HL-60/S4 treated with phorbol 12-myristate 13-acetate at 8.2 ng/mL for 4 days and 3 days (cell line): Measurements from ENCODE around the gene CYP21A2.
"Not testable (repeated sequence)": the region's sequence is repeated elsewhere in the genome, so short reads cannot be mapped to it uniquely, and the experiment has no call there.

ENCODE experiments used
- in situ Hi-C: fragments of 300-500 bp; cut with MboI; formaldehyde crosslinking; loops from 2 replicates; pipeline ENCODE4 v1.15.0; 2022; ENCODE audit warnings: low sequenced_read_pairs

CYP21A2 gene

DNA sequence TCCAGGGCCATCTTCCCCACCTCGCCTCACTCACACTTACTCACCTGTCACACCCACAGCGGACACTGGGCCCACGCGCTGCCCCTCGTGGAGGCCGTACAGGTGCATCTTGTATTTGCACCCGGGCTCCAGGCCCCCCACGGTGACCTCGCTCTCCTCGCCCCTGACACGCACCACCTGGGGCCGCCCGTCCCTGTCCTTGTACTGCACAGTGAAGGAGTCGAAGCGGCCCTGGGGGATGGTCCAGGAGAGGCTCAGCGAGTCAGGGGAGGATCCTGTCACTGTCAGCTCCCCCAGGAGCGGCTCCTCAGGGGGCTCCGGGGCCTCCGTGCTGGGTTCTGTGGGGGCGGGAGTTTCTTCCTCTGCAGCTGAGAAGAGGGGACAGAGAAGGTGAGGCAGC lies 14.4 kb downstream of the CYP21A2 start:
- in situ Hi-C loops: not testable (repeated sequence)

DNA sequence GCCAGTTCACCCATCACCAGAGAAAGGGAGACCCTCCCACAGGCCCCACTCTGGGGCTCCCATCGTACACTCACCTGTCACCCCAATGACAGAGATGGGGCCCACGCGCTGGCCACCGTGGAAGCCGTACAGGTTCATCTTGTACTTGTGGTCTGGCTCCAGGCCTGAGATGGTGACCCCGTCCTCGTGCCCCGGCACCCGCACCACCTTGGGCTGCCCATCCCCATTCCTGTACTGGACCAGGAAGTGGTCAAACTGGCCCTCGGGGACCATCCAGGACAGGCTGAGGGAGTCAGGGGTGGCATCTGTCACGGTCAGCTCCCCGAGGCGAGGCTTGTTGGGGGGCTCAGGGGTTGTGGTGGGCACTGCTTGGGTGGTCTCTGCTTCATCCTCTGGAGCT lies 15.1 kb downstream of the CYP21A2 start:
- in situ Hi-C loops: not testable (repeated sequence)

DNA sequence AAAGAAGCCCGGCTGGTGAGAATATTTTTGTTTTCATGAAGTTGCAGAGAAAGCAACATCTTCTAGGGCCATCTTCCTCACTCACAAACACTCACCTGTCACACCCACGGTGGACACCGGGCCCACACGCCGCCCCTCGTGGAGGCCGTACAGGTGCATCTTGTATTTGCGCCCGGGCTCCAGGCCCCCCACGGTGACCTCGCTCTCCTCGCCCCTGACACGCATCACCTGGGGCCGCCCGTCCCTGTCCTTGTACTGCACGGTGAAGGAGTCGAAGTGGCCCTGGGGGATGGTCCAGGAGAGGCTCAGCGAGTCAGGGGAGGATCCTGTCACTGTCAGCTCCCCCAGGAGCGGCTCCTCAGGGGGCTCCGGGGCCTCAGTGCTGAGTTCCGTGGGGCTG lies 17.5 kb downstream of the CYP21A2 start:
- in situ Hi-C loops: not testable (repeated sequence)

DNA sequence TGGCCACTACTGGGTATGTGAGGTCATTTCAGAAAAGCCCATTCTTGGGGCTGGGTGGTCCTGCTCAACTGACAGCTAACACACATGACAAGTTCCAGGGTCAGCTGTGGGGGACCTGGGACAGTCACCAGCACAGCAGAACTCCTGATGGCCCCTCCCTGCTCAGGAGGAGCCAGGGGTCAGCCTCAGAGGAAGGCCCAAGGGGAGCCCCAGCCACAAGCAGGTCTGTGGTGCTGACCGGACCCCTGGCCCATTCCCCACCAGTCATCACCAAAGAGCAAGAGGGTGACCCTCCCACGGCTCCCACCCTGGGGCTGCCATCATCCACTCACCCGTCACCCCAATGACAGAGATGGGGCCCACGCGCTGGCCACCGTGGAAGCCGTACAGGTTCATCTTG lies 18.0 kb downstream of the CYP21A2 start:
- in situ Hi-C loops: no loop called here

DNA sequence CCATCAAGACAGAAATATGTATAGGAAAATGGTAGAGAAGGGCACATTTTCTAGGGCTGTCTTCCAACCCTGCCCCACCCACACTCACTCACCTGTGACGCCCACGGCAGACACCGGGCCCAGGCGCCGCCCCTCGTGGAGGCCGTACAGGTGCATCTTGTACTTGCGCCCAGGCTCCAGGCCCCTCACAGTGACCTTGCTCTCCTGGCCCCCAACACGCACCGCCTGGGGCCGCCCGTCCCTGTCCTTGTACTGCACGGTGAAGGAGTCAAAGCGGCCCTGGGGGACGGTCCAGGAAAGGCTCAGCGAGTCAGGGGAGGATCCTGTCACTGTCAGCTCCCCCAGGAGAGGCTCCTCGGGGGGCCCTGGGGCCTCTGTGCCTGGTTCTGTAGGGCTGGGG lies 19.8 kb downstream of the CYP21A2 start:
- in situ Hi-C loops: no loop called here

DNA sequence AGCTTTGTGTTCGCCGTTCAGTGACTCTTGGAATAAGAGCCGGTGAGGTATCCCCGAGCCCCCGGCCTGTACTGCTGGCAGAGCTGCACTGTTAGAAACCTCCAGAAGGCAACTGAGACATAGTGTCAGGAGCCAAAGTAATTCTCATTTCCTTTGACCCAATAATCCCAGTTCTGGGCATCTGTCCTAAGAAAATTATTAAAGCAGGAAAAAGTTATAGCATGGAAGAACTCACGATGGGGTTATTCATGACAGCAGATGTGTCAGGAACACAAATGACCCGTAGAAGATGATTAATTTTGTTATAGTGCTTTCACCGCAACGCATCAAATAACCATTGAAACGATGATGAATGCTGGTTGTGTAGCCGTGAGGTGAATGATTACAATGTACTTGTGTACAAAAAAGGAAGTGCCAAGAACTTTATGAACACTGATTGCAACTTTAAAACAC lies 20.3 kb downstream of the CYP21A2 start:
- in situ Hi-C loops: no loop called here

GRCh38 chr6:32060966-32061655 lies 22.9 kb downstream of the CYP21A2 start:
- in situ Hi-C loops: no loop called here

DNA sequence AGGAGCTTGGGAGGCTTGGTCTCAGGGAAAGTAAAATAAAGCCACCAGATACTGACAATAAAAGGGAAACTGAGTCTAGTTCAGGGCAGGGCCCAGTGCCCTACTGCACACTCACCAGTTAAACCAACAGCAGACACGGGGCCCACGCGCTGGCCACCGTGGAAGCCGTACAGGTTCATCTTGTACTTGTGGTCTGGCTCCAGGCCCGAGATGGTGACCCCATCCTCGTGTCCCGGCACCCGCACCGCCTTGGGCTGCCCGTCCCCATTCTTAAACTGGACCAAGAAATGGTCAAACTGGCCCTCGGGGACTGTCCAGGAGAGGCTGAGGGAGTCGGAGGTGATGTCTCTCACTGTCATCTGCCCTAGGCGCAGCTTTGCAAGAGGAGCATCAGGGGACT lies 26.5 kb downstream of the CYP21A2 start:
- in situ Hi-C loops: no loop called here

GRCh38 chr6:32067521-32067920 lies 29.3 kb downstream of the CYP21A2 start:
- in situ Hi-C loops: not testable (repeated sequence)

DNA sequence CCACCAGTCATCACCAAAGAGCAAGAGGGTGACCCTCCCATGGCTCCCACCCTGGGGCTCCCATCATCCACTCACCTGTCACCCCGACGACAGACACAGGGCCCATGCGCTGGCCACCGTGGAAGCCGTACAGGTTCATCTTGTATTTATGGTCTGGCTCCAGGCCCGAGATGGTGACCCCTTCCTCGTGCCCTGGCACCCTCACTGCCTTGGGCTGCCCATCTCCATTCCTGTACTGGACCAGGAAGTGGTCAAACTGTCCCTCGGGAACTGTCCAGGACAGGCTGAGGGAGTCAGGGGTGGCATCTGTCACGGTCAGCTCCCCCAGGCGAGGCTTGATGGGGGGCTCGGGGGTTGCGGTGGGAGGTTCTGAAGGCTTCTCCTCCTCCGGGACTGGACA lies 30.1 kb downstream of the CYP21A2 start:
- in situ Hi-C loops: not testable (repeated sequence)

DNA sequence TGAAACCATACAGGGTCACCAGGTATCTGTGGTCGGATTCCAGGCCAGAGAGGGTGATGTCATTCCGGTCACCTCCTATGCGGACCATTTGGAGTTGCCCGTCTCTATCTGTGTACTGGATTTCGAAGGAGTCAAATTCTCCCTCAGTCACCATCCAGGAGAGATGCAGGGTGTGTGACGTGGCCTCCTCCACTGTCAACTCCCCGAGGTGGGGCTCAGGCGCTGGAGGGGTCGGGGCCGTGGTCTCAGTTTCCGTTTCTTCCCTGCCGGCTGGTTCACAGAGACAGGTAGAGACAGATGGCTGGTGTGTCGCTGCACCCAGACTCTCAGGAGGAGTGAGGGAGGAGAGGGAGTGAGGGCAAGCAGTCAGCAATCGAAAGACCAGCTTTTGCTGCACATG lies 30.7 kb downstream of the CYP21A2 start:
- in situ Hi-C loops: no loop called here

DNA sequence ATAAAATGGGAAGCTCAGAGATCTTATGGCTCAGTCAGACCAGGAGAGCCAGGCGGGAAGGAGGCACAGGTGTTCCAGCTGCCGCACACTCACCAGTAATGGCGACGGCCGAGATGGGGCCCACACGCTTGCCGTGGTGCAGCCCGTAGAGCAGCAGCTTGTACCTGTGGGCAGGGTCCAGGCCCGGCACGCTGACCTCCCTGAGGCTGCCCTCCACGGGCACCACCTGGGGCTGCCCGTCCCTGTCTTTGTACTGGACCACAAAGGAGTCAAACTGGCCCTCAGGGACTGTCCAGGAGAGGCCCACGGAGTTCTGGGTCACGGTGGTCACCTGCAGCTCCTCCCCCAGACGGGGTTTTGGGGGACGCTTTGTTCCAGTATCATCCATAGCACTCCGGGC lies 31.2 kb downstream of the CYP21A2 start:
- in situ Hi-C loops: no loop called here

GRCh38 chr6:32069878-32070515 lies 31.8 kb downstream of the CYP21A2 start:
- in situ Hi-C loops: no loop called here

- in situ Hi-C loops: no loop called here
Observed at GRCh38 chr6:32070814-32071543, 32.8 kb downstream of the CYP21A2 start.

DNA sequence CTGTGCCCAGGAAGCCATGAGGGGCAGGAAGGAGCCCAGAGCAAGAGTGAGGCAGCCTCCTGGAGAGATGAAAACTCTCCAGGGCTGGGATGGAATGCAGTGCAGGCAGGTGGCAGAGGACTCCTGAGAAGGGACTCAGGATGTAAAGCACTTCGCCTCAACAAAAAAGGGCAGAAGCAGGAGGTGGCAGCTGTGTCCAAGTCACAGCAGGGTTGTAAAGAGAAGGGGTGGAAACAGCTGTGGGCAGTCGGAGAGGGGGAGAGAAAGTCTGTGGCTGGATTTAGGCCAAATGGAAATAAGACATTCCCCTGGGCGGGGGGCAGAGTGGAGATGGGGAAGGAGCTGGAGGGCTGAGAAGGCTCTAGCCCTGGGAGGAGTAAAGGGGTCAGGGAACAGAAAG lies 34.9 kb downstream of the CYP21A2 start:
- in situ Hi-C loops: no loop called here

GRCh38 chr6:32073613-32074012 lies 35.4 kb downstream of the CYP21A2 start:
- in situ Hi-C loops: no loop called here

DNA sequence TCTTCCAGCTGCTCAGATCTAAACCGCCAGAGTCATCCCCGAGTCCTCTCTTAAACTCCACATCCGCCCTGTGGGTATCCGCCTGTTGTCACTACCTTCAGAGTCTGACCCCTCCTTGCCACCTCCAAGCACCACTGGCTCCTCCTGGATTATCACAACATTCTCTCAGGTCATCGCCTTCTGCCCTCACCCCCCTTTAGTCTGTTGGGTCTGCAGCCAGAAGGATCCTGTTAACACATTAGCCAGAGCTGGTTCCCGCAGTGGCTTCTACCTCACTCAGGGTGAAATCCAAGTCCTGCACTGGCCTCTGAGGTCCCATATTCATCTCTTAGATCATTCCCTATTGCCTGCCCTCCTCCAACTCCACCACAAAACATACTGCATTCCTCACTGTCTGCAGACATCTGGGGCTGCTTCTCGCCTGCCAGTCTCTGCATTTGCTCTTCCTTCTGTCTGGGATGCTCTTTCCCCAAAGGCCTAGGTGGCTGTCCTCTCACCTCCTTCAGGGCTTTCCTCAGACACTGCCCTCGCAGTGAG lies 36.8 kb downstream of the CYP21A2 start:
- in situ Hi-C loops: no loop called here

- in situ Hi-C loops: no loop called here
Observed at GRCh38 chr6:32075781-32076180, 37.6 kb downstream of the CYP21A2 start.

GRCh38 chr6:32076321-32076809 lies 38.1 kb downstream of the CYP21A2 start:
- in situ Hi-C loops: no loop called here

- in situ Hi-C loops: no loop called here
Observed at GRCh38 chr6:32079566-32080290, 41.5 kb downstream of the CYP21A2 start.
